Right atrium auricular region (tissue), 2 donors: ENCODE measurements around the gene MORN1. TPM values are rescaled to one million over a fixed set of nuclear protein-coding genes. Genes with fewer than 3 reads are reported as not detected.

Experiments
- DNase-seq: peaks from one replicate; pipeline ENCODE4 v3.0.0-alpha.2; 2019; ENCODE audit warnings: low spot score
- H3K27ac ChIP-seq, 2 donors: fragments of 200-600 bp; sonication (generic); 1 replicate in 1 of 2; 2 replicates in 1 of 2; pipeline ENCODE4 v1.5.1; 2016 to 2019
- H3K27me3 ChIP-seq, 2 donors: fragments of 200-600 bp; sonication (generic); one replicate each; pipeline versions ENCODE4 v1.5.1 to v1.6.0; 2017 to 2019
- H3K36me3 ChIP-seq: fragments of 200-600 bp; sonication (generic); one replicate; pipeline ENCODE4 v1.5.1; 2016
- H3K4me1 ChIP-seq, 2 donors: fragments of 200-600 bp; sonication (generic); one replicate each; pipeline versions ENCODE4 v1.5.1 to v1.6.0; 2017 to 2019
- H3K4me3 ChIP-seq, 2 donors: fragments of 200-600 bp; sonication (generic); 1 replicate in 1 of 2; 2 replicates in 1 of 2; pipeline ENCODE4 v1.5.1; 2017 to 2019; ENCODE audit warnings: mild to moderate bottlenecking in 1 of 2, moderate library complexity in 1 of 2
- H3K9me3 ChIP-seq, 2 donors: fragments of 200-600 bp; sonication (generic); one replicate each; pipeline ENCODE4 v1.5.1; 2019
- CTCF ChIP-seq, 2 donors: fragments of 200-600 bp; sonication (generic); IDR thresholded peaks; one replicate each; pipeline ENCODE4 v1.5.1; 2019; ENCODE audit warnings: antibody characterized with exemption in 2 of 2
- total RNA-seq, 2 donors: library from RNA; depleted of rRNA; stranded (reverse); fragments of >200 nt; gene quantifications; one replicate each; pipeline ENCODE4 v1.1.0, GENCODE V29; 2016

The MORN1 gene
- total RNA-seq, 2 donors from 2014 or later: 2.2 to 3.8 TPM

DNA sequence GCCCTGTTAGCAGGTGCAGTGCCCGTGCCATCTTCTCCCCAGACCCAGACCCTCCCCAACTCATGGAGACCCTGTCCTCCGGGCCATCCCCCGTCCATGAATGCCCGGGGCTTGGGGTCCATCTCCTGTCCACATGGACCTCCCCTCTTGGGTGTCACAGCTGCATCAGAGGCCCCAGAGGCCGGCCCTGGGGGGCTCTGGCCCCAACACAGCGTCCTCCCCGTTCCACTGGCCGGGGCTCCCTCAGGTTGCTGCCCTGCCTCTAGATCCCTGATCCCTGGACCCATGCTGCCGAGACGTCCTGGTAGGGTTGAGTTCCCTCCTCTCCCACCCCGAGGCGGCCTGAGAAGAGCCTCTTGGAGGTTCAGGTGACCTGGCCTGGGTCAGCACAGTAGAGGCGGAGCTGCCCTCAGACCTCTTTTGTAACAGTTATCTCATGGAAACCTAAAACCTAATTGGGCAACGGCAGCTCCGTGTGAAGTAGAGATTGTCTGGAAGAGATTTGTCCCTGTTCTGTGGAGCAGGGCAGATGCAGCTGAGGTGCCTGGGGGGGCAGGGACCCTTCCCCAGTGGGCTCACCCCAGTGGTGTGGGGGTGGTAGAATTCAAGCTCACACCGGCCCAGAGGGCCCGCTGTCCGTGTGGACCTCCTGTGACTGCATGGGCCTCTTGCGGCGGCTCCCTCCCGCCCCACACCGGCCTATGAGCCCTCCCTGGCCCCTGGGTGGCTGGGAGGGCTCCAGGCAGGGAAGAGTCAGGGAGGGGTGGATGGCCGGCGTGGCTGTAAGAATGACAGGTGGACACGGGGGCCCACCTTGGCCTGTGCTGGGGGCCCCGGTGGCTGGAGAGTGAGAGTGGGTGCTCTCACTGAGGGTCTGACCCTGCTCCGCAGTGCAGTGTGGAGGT lies 107.1 kb downstream of the MORN1 start:
- no peaks in the 10 kb centered on the region for H3K9me3 ChIP-seq
- no peak for DNase-seq
- TF ChIP-seq CTCF (IDR thresholded peaks at IDR 0.05): no peak
- H3K36me3 ChIP-seq: no peaks in the 10 kb centered on the region
- peak overlapping the region; percentile 37 to 49 for H3K27ac ChIP-seq
- H3K4me1 ChIP-seq: peaks cover 0 to 74% of the 10 kb centered on the region in 2 donors
- no peak overlapping the region for H3K4me3 ChIP-seq
- H3K27me3 ChIP-seq: no peaks in the 10 kb centered on the region

DNA sequence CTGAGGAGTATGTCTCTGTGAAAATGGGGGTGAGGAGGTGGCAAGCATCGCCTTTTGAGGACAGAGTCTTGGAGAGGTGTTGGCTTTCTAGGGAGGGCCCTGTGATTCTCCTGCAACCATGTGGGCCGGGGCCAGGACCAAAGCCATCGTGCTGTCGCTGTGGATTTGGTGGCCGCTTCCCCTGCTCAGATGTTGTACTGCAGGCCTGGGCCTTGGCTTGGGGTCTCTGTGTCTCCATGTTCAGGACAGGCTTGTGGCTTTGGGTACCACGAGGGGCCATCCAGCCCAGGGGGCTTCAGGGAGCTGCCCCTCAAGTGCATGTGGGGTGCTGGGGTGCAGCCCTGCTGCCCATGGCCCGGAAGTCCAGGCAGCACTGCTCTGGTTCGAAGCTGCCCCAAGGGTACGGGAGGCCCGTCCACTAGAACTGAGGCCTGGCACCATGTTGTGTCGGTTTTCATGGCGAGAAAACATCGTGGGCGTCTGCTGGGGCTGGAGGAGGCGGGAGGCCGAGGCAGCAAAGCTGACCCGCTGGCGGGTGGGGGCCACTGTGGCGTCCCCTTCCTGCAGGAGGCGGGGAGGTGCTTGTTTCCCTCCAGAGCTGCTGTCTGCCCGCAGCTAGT lies 107.9 kb downstream of the MORN1 start:
- Histone ChIP-seq H3K9me3 (no peaks in the 10 kb centered on the region), H3K4me3 (no peak overlapping the region), H3K27me3 (no peaks in the 10 kb centered on the region), H3K27ac (peak overlapping the region; percentile 37 to 49), H3K36me3 (no peaks in the 10 kb centered on the region), H3K4me1 (peaks cover 0 to 74% of the 10 kb centered on the region in 2 donors)
- DNase-seq: no peak
- no peak for TF ChIP-seq CTCF (IDR thresholded peaks at IDR 0.05)

GRCh38 chr1:2282556-2283270 lies 108.6 kb downstream of the MORN1 start:
- Histone ChIP-seq H3K36me3 (peaks cover 3% of the 10 kb centered on the region), H3K4me3 (no peak overlapping the region), H3K4me1 (peaks cover 0 to 74% of the 10 kb centered on the region in 2 donors), H3K9me3 (no peaks in the 10 kb centered on the region), H3K27ac (no peak overlapping the region), H3K27me3 (no peaks in the 10 kb centered on the region)
- no peak for TF ChIP-seq CTCF (IDR thresholded peaks at IDR 0.05)
- DNase-seq: no peak

DNA sequence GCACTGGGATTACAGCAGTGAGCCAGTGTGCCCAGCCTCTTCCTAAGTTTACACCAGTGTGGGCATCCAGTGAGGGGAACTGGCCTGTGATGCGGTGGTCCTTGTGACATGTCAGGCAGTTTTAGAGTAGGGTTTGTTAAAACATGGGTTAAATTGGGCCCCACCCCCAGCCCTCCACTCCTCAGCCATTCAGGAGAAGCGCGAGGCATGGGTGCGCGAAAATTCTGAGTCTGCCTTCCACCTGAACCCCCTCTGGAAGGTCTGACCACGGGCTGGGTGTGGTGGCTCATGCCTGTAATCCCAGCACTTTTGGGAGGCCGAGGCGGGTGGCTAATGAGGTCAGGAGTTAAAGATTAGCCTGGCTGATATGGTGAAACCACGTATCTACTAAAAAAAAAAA lies 111.5 kb downstream of the MORN1 start:
- Histone ChIP-seq H3K4me1 (peaks cover 0 to 76% of the 10 kb centered on the region in 2 donors), H3K4me3 (no peak overlapping the region), H3K36me3 (peaks cover 6% of the 10 kb centered on the region), H3K27me3 (no peaks in the 10 kb centered on the region), H3K9me3 (no peaks in the 10 kb centered on the region), H3K27ac (peak overlapping the region; percentile 49 to 68)
- no peak for DNase-seq
- TF ChIP-seq CTCF (IDR thresholded peaks at IDR 0.05): no peak

GRCh38 chr1:2279210-2279639 lies 112.1 kb downstream of the MORN1 start:
- peaks cover 0 to 76% of the 10 kb centered on the region in 2 donors for H3K4me1 ChIP-seq

More at GRCh38 chr1:2279210-2279639, 112.1 kb downstream of the MORN1 start:
- Histone ChIP-seq H3K9me3 (no peaks in the 10 kb centered on the region), H3K27ac (peak overlapping the region; percentile 49 to 68), H3K36me3 (peaks cover 6% of the 10 kb centered on the region), H3K4me3 (no peak overlapping the region), H3K27me3 (no peaks in the 10 kb centered on the region)
- TF ChIP-seq CTCF (IDR thresholded peaks at IDR 0.05): no peak
- no peak for DNase-seq
